Regular cardiac myocyte (primary cell): ENCODE data around the gene UQCRH. TPM values are rescaled to one million over a fixed set of nuclear protein-coding genes. Genes with fewer than 3 reads are reported as not detected.

ENCODE experiments used
- total RNA-seq: library from RNA; depleted of rRNA; stranded (reverse); fragments of >200 nt; gene quantifications from 2 replicates; pipeline ENCODE4 v1.2.3, GENCODE V29; 2014

The UQCRH gene
- total RNA-seq = 491 and 703 TPM in 2 replicates

GRCh38 chr1:46303038-46303871 is at the start of gene UQCRH, which contains the start of gene LRRC41:
Gene UQCRH, plus strand, starts transcription at chr1:46303698. Its CDS starts 69 bp downstream, at chr1:46303767.
Gene LRRC41, minus strand, starts transcription at chr1:46303616. Its CDS starts 294 bp downstream, at chr1:46303322.

GRCh38 chr1:46340404-46341221 is 37.1 kb downstream of the UQCRH start, which contains the start of gene NSUN4:
Gene NSUN4, plus strand, starts transcription at chr1:46340807. Its CDS starts 20 bp downstream, at chr1:46340827.

Other genes with a start within 250 kb of the UQCRH start
- gene PIK3R3, start 171.1 kb upstream of the UQCRH start, total RNA-seq = 4.5 and 5.0 TPM in 2 replicates
- gene TSPAN1, start 128.6 kb upstream of the UQCRH start, total RNA-seq = 0.56 and 0.58 TPM in 2 replicates
- gene P3R3URF, start 127.2 kb upstream of the UQCRH start, total RNA-seq = not detected in 2 replicates
- 48.5 and 80.7 TPM in 2 replicates for gene POMGNT1, start 105.3 kb upstream of the UQCRH start, total RNA-seq
- 3.3 and 3.9 TPM in 2 replicates for gene LURAP1, start 100.4 kb upstream of the UQCRH start, total RNA-seq
- 1.4 and 5.6 TPM in 2 replicates for gene RAD54L, start 55.9 kb upstream of the UQCRH start, total RNA-seq
- gene LRRC41, start 82 bp upstream of the UQCRH start, total RNA-seq = 89.5 and 103 TPM in 2 replicates
- 12.4 and 19.2 TPM in 2 replicates for gene NSUN4, start 37.1 kb downstream of the UQCRH start, total RNA-seq
- gene FAAH, start 90.6 kb downstream of the UQCRH start, total RNA-seq = 2.0 and 3.5 TPM in 2 replicates
- not detected in 2 replicates for gene DMBX1, start 186.1 kb downstream of the UQCRH start, total RNA-seq
- not detected in 2 replicates for gene KNCN, start 247.9 kb downstream of the UQCRH start, total RNA-seq